Stimulated activated CD4-positive, alpha-beta T cell treated with anti-CD3 and anti-CD28 coated beads, TNF-alpha, amount 100 ng/mL, for 1 hour (primary cell): ENCODE measurements around the gene GPR21.
A peak's percentile ranks its signal among the peaks of the same experiment; 100 is the strongest.

Source experiments
- DNase-seq, 3 donors: peaks; one replicate each; pipeline ENCODE4 v3.0.0-alpha.2; 2020; ENCODE audit warnings: low read depth in 3 of 3, low spot score in 1 of 3

The GPR21 gene, protein sequence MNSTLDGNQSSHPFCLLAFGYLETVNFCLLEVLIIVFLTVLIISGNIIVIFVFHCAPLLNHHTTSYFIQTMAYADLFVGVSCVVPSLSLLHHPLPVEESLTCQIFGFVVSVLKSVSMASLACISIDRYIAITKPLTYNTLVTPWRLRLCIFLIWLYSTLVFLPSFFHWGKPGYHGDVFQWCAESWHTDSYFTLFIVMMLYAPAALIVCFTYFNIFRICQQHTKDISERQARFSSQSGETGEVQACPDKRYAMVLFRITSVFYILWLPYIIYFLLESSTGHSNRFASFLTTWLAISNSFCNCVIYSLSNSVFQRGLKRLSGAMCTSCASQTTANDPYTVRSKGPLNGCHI

DNA sequence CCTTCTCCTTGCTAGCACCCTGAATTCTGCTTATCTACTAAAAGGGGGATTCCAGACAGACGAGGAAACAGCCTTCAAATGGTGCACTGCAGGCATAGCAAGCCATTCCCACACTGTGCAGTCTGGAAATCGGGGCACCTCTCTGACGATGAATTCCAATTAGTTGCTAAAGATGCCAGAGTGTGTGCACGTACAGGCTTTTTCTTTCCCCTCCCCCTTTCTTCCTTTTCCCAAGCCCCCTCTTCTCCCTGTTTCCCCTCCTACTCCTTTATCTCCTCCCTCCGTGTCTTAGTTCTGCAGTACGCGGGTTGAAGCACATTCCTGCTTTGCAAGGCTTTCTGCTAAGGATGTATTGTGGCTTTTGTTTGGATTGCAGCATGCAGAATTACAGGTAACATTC is at the start of gene GPR21:
TSS of gene GPR21 (plus strand) at position 316 of the 400 bp plus-strand sequence. CDS start 900 bp downstream, outside the sequence.
- DNase-seq: no peak

DNA sequence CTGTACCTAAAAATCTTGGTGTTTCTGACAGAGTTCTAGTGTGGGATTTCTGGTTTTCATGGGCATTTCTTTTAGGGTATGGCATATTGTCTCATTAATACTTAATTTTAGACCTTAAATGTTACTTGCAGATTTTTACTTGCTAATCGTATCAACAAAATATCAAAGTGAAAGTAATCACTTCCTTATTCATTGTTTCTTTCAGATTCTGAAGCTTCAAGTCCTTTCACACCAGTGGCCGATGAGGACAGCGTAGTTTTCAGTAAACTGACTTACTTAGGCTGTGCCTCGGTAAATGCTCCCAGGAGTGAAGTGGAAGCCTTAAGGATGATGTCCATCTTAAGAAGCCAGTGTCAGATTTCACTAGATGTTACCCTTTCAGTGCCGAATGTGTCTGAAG is 47.5 kb upstream of the GPR21 start:
- no peak for DNase-seq

DNA sequence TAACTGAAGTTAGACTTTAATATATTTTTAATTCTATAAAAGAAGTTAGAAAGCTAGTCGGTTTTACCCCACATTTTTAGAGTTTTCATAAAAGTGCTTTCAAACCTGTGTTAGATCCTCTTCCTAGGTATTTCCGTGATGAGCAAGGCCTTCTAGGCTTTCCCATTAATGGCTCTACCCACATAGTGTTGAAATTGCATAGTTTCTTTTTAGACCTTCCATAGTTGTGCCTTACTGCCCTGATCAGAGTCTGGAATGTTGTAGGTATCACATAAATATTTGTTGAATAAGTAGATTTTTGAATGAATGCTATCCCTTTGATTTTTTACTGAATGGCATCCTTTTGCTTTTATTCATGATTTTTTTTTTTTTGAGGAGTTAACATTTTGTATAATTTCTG is 45.3 kb upstream of the GPR21 start:
- no peak for DNase-seq

DNA sequence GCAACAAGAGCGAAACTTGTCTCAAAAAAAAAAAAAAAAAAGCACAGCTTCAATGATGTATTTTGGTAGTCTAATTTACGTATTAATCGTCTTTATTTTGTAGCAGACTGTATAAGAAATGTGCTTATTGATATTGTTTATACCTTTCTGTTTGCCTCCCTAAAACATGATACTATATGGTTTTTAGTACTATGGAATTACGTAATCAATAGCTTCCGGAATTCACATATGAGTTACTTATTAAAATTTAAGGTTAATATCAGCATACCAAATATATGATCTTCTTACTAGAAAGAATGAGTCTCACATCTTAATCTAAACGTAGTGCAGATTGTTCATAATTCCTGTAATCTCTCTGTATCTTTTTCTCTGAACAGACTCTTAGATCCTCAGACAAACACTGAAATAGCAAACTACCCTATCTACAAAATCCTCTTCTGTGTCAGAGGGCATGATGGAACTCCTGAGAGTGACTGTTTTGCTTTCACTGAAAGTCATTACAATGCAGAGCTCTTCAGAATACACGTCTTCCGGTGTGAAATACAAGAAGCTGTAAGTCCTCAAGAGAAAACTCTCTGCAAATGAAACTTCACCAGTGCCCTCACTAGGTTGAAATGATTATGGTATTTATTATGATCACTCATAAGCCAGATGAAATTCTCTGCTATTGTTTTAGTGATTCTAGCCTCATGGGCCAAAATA is 44.4 kb upstream of the GPR21 start:
- no peak for DNase-seq

DNA sequence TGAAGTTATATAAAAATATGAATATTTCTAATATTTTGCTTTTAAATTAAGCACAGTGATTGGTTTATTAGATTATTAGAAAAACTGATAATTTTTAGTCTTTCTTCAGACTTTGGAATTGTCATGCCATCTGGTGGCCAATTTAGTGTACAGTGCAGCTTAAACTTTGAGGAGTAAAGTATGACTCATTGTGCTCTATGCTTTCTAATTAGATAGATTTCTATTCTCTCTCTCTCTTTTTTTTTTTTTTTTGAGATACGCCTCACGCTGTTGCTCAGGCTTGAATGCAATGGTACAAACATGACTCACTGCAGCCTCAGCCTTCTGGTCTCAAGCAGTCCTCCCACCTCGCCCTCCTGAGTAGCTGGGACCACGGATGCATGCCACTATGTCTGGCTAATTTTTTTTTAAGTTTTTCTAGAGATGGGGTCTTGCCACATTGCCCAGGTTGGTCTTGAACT is 42.1 kb upstream of the GPR21 start:
- DNase-seq: peak in 1 of 3 donors; percentile 4

DNA sequence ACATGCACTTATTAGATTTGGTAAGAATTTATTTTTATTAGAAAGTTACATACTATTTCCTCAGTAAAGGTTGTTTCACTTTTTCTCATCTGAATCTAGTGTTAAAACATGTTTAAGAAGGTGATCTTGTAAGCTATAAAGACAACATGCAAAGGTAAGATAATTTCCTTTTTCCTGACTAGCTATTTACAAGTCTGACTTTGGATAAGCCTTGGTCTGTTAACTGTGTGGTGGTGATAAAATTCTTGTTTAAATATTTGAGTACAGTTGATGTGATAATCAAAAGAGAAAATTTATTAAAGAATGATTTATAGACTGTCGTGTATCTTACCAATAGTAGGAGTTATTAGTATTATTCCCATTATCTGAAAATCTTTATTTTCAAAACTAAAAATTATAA is 36.9 kb upstream of the GPR21 start:
- DNase-seq: no peak

DNA sequence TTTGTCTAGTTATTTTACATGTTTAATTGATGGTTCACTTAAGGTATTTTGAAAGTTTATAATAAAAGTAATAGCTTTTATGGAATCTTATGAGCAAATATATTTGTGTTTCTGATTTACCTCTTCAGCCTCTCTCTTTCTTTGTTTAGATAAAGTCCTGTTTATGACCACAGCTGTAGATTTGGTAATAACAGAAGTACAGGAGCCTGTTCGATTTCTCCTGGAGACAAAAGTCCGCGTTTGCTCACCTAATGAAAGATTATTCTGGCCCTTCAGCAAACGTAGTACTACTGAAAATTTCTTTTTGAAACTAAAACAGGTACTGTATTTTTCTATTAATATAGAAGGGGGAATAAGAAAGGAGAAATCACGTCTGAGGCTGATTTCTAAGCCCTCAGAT is 35.0 kb upstream of the GPR21 start:
- DNase-seq: no peak

DNA sequence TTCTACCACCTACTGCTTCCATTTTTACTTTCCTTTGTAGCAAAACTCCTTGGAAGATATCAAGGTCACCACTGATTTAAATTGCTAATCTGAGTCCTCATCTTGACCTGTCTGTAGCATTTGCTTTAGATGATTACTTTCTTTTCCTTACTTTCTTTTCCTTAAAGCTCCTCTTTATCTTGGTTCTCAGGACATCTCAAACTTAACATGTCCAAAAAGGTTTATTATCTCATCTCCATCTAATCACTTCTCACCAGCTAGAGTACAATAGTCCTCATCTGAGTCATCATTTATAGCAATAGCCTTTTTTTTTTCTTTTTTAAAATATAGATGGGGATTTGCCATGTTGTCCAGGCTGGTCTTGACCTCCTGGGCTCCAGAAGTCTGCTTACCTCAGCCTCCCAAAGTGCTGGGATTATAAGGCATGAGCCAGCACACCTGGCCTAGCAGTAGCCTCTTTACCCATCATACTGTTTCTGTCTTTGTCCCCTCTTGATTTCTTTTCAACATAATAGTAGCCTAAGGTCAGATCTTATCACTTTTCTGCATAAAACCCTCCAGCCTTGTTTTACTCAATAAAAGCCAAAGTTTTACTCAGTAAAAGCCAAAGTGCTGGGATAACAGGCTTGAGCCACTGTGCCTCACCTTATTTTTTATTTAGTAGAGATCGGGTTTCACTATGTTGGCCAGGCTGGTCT is 32.9 kb upstream of the GPR21 start:
- DNase-seq: no peak

DNA sequence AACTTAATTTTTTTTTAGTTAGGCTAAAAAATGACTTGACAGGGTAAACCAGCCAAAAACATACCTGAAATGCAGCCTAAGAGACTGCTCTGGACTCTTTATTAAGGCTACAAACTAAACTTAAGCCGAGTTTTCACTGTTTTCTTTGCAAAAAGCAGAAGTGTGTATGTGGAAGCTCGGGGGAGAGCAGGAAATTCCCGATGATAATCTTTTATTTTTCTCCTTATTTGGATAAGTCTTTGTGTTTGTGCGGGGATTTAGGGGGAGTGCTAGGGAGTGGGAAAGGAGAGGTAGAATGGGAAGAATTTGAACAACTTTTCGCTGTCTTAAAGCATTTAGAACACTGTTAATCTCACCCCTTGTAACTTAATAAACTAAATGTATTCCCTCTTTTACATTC is 30.7 kb upstream of the GPR21 start:
- DNase-seq: no peak

DNA sequence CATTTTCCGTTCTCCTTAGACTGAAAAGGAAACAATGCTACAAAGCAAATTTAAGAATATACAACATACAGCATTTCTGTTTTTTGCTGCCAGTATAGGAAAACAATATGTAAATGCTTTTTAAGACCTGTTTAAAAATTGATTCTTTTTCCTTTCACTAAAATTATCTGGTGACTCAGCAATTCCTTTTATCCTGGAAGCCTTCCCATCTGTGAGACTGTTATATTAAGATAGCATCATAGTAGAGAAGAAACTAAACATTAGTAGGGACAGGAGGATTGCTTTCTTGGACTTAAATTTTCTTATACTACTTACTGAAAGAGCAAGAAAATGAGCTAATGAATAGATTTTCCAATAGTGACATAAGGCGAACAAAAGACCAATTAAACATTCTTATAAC is 30.0 kb upstream of the GPR21 start:
- DNase-seq: no peak

DNA sequence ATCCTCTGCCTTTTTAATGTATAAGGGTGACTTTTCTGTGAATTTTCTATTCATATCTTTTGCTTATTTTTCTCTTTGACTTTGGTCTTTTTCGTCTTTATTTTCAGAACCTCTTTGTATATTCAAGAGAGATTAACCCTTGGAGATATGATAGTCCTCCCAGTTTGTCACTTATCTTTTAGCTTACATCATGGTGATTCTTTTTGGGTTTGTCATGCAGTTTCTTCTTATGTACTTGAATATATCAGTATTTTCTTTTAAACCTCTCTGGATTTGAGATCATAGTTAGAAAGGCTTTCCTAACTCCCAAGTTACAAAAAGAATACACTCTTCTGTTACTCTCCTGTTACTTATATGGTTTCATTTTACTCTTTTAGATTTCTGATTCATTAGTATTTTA is 27.5 kb upstream of the GPR21 start:
- no peak for DNase-seq

DNA sequence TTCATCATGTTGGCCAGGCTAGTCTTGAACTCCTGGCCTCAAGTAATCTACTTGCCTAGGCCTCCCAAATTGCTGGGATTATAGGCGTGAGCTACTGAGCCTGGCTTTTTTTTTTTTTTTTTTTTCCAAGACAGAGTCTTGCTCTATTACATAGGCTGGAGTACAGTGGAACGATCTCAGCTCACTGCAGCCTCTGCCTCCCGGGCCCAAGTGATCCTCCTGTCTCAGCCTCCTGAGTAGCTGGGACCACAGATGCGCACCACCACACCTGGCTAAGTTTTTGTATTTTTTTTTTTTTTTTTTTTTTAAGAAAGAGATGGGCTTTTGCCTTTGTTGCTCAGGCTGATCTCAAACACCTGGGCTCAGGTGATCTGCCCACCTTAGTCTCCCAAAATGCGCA is 26.2 kb upstream of the GPR21 start:
- DNase-seq: no peak

DNA sequence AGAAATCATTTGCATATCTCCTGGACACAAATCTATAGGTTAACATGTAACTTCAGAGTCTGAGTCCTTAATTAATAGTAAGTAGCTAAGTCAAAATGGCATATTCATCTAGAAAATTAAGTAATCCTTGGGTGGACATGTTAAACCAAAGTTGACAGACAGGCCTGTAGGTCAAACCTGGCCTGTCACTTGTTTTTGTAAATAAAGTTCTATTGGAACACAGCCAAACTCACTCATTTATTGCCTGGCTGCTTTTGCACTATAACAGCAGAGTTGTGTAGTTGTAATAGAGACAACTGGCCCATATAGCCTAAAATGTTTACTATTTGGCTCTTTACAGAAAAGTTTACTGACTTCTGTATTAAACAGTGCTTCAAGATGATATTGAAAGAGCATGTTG is 24.6 kb upstream of the GPR21 start:
- DNase-seq: no peak

DNA sequence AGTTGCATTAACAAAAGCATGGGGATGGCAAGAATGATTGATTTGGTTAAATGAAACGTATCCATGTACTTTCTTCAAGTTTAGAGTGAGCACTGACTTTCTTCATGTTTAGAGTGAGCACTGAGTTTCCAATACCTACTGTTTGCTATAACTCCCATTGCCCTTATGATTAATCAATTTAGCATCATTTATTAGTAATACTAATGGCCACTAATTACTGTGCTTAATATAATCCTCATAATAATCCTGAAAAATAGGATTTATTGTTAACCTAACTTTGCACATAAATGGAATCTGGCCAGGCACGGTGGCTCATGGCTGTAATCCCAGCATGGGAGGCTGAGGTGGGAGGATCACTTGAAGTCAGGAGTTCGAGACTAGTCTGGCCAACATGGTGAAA is 22.1 kb upstream of the GPR21 start:
- DNase-seq: no peak

DNA sequence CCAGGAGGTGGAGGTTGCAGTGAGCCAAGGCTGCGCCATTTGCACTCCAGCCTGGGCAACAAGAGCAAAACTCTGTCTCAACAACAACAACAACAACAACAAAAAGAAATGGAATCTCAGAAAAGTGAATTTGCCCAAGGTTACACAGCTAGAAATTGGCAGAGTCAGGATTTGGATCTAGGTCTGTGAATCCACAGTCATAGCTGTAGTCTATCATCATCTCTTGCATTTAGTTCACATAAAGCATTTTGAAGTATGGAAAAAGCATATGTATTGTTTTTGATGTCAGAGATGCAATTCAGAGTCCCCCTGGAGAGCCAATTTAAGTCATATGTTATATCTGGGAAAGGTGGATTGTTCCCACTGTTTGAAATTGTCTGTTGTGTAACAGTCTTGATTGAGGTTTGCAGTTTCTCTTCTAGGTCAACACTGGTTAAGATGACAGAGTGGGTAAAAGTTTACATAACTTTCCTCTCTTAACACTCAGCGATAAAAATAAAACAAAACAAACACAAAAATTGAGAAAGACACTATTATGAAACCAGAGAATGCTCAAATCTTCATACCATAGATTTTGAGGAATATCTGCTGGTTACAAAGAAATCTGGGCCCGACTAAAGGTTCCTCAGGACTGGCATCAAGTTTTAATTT is 21.5 kb upstream of the GPR21 start:
- DNase-seq: no peak

DNA sequence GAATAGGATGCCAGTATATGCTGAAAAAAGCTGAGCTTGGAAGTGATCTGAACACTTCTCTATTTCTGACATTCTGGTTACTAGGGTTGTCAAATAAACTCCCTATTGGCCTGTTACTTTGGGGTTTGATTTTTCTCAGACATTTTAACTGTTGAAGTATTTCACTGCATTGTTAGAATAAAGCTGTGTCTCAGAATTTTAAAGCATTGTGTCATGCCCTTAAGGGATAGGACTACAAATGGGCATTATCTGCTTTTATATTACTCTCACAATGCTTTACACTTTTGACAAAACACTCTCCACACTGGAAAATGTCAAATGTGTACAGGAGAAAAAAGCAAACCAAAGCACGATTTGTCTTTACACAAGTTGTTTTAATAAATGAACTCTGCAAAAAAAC is 16.8 kb upstream of the GPR21 start:
- no peak for DNase-seq

DNA sequence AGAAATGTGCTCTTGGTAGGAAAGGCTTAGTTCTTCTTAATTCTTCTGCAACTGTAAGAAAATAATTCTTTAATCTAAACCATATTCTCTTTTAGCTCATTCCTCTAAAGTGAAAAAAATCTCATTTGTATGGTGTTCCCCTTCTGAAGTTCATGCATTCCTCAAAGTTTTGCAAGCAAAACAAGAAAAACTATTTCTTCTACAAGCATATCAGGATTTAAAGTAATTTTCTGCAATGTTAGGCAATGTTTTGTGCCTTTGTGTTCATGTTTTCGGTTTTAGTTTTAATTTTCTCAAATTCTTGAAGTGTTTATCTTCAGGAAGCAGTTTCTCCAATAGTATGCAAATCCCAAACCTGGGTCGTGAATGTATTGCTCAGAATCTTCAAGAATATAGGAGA is 12.7 kb upstream of the GPR21 start:
- DNase-seq: no peak

DNA sequence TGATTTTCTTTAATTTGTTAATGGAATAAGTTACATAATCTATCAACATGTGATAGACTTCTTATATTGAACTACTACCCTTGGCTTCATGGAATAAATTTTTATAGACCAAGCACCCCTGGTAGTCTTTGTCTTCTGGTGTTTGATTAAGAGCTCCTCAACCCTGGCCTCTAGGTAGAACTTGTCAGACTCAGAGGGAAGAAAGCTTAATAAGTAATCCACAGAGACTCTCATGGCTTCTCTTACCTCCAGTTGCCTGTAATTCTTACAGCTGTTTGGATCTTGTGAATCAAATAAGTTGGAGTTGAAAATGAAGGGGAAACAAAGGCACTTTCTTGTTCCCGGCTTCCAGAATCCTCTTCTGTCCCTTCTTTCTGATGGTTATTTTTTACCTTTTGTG is 7.0 kb upstream of the GPR21 start:
- no peak for DNase-seq

DNA sequence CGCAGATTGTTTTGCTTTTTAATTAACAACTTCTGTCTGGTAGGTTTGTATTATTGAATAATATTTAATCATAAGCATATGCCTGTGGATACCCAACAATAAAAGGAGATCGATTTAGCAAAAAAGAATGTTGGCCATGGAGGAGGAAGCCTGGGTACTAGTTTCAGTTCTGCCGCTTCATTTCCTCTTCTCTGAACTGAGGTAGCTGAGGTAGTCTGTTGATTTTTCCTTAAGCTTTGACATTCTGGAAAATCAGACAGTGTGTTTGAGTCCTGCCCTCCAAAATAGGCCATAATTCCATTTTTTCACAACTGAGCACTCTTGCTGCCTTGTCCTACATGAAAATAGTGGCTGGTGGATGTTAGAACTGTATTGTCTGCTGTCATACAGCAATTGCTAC is 6.0 kb upstream of the GPR21 start:
- no peak for DNase-seq

DNA sequence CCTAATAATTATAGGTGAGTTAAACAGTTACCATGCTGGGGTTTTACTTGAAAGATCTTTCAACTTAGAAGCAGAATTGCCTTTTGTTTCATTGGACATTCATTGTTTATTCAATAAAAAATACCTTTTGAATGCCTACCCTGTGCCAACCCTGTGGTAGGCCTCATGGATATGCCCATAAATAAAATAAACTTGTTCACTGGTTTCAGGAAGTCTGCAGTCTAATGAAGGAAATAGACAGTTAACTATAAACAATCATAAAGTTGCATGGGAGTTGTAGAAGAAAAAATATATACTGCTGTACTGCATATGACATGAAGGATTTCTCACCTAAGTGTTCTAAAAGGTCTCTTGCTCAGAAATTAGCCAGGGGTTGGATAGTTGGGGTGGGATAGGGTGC is 5.3 kb upstream of the GPR21 start:
- DNase-seq: no peak

DNA sequence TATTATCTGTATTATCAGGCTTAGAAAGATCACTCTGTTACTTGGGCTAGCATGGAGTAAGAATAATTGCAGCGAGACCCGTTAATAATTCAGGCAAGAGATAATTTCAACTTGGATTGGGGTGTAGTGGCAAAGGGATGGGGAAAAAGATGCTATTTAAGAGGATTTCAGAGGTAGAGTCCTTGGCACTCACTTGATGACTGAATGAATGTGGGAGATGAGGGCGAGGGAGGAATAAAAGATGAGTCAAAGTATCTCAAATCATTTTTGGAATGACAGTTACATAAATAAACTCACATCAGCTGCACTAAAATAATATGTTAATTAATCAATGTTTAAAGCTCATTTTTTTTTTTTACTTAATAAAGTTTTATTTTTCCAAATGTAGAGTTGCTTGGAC is 4.5 kb upstream of the GPR21 start:
- no peak for DNase-seq

DNA sequence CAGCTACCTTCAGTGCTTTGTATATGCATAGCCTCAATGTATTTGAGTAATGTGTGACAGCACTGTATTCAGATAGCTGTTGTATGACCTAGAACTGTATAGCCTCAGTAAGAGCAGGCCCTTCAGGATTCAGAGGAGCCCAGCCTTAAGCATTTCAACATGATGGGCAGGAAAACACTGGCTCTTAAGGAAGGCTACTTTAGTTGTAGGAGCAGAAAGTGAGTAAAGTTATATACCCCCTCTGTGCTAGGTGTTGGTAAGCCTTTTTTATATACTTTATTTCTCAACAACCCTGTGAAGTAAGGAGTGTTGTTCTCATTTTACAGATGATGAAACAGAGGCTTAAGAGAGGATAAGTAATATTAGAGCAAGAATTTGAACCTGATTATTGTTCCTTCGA is 1.5 kb upstream of the GPR21 start:
- no peak for DNase-seq
